HepG2 (cell line): ENCODE measurements around the gene ANKRD65. TPM values are rescaled to one million over a fixed set of nuclear protein-coding genes. Genes with fewer than 3 reads are reported as not detected.

ENCODE experiments used
- AGO1 ChIP-seq: fragments of 200-400 bp; formaldehyde crosslinking; IDR thresholded peaks from 2 replicates; pipeline ENCODE4 v1.6.1; 2017; ENCODE audit warnings: mild to moderate bottlenecking, low read depth, low read length, moderate library complexity; ENCODE audit not compliant: poor library complexity, severe bottlenecking
- AHDC1 ChIP-seq: sonication (generic); formaldehyde crosslinking; IDR thresholded peaks from 2 replicates; pipeline ENCODE4 v1.5.1; 2020; ENCODE audit warnings: mild to moderate bottlenecking, missing genetic modification reagents, borderline replicate concordance
- ATRX ChIP-seq: sonication (generic); formaldehyde crosslinking; IDR thresholded peaks from 2 replicates; pipeline ENCODE4 v1.4.0; 2020; ENCODE audit warnings: missing genetic modification reagents, borderline replicate concordance
- CEBPG ChIP-seq: IDR thresholded peaks from 2 replicates; pipeline ENCODE4 v1.6.1; 2016
- ETV5 ChIP-seq: IDR thresholded peaks from 2 replicates; pipeline ENCODE4 v1.6.1; 2018; ENCODE audit warnings: missing biosample characterization, missing genetic modification reagents, inconsistent platforms, borderline replicate concordance
- HDAC6 ChIP-seq: fragments of 200-600 bp; sonication (generic); IDR thresholded peaks from 2 replicates; pipeline ENCODE4 v1.7.0; 2017; ENCODE audit warnings: mild to moderate bottlenecking, antibody characterized with exemption, low read length, low read depth
- IKZF1 ChIP-seq: fragments of 450-650 bp; IDR thresholded peaks from 2 replicates; pipeline ENCODE4 v1.7.1; 2016
- KIAA2018 ChIP-seq: sonication (generic); formaldehyde crosslinking; IDR thresholded peaks from 2 replicates; pipeline ENCODE4 v1.5.0; 2020; ENCODE audit warnings: mild to moderate bottlenecking, missing genetic modification reagents, borderline replicate concordance
- NFE2 ChIP-seq: sonication (generic); formaldehyde crosslinking; IDR thresholded peaks from 2 replicates; pipeline ENCODE4 v1.4.0; 2020; ENCODE audit warnings: missing genetic modification reagents
- TBP ChIP-seq: sonication (generic); formaldehyde crosslinking; IDR thresholded peaks from 2 replicates; pipeline ENCODE4 v1.5.0; 2020; ENCODE audit warnings: missing genetic modification reagents
- ZBTB14 ChIP-seq: sonication (generic); formaldehyde crosslinking; IDR thresholded peaks from 2 replicates; pipeline ENCODE4 v1.4.0; 2020; ENCODE audit warnings: missing genetic modification reagents
- ZNF24 ChIP-seq: fragments of 450-650 bp; IDR thresholded peaks from 2 replicates; pipeline ENCODE4 v1.6.1; 2017; ENCODE audit warnings: antibody characterized with exemption, mild to moderate bottlenecking
- ZNF598 ChIP-seq: sonication (generic); formaldehyde crosslinking; IDR thresholded peaks from 2 replicates; pipeline ENCODE4 v1.5.1; 2020; ENCODE audit warnings: mild to moderate bottlenecking, missing genetic modification reagents, borderline replicate concordance
- ZSCAN21 ChIP-seq: sonication (generic); formaldehyde crosslinking; IDR thresholded peaks from 2 replicates; pipeline ENCODE4 v1.8.0; 2022; ENCODE audit warnings: mild to moderate bottlenecking, missing genetic modification reagents, moderate library complexity, borderline replicate concordance
- polyA plus RNA-seq, 8 experiments: library from polyadenylated mRNA; depleted of rRNA in 3 of 8; stranded (reverse) in 7 of 8; unstranded in 1 of 8; fragments of >200 nt; fragmentation: Illumina TruSeq in 4 of 8; extraction: Trizol in 4 of 8; gene quantifications; 2 replicates each; pipeline versions ENCODE4 v1.2.1 to v1.2.3, GENCODE V29; 2011 to 2016; ENCODE audit warnings: low read depth in 4 of 8, missing spikeins in 1 of 8, mixed read lengths in 1 of 8; ENCODE audit not compliant: insufficient read depth in 1 of 8
- total RNA-seq, 5 experiments: library from RNA; depleted of rRNA; stranded (reverse); fragments of >200 nt; fragmentation: Illumina TruSeq; extraction: Trizol; gene quantifications; 2 replicates each; pipeline ENCODE4 v1.2.3, GENCODE V29; 2016; ENCODE audit warnings: low read depth in 1 of 5

ANKRD65 gene
- total and polyA plus RNA-seq, 2 of the 13 experiments (the other 11 are each of a cell fraction or from before 2014, with no cell fraction given), result 12.1 to 30.1 TPM

GRCh38 chr1:1400576-1401456 lies 20.3 kb downstream of the ANKRD65 start (continued):
- 0 out of 2 replicates have a peak, but pooled peaks have one; percentile 74 for TF ChIP-seq KIAA2018
- no peak for TF ChIP-seq HDAC6
- peak; percentile 89 for TF ChIP-seq ZSCAN21
- peak; percentile 62; the same call in 1 of the 2 replicates for TF ChIP-seq ZBTB14 (CRISPR knock-in tag)
- no peak for TF ChIP-seq ZNF24
- TF ChIP-seq ATRX (CRISPR knock-in tag), result no peak
- peak; percentile 69 for TF ChIP-seq CEBPG (CRISPR knock-in tag)
- peak; percentile 94 for TF ChIP-seq ETV5 (CRISPR knock-in tag)
- TF ChIP-seq IKZF1, result no peak
- TF ChIP-seq TBP (CRISPR knock-in tag), result no peak
- TF ChIP-seq AGO1, result peak; percentile 72
- TF ChIP-seq ZNF598 (CRISPR knock-in tag), result no peak
- no peak for TF ChIP-seq NFE2
- peak; percentile 75; the same call in 1 of the 2 replicates for TF ChIP-seq AHDC1 (CRISPR knock-in tag)
